ENCODE data around the gene ABHD12.

ABHD12 gene

GRCh38 chr20:25253606-25254275 is 136.9 kb downstream of the ABHD12 start:
- no peak overlapping the region for H3K4me3 ChIP-seq (ENCODE audit: low read depth, low read length)
- no peak for DNase-seq (ENCODE audit: low read depth)
- TF ChIP-seq CTCF (IDR thresholded peaks at IDR 0.05; ENCODE audit: control insufficient read depth, extremely low read depth, insufficient read depth): no peak

GRCh38 chr20:25252686-25253421 is 137.8 kb downstream of the ABHD12 start:
- no peak overlapping the region for H3K4me3 ChIP-seq (ENCODE audit: low read depth, low read length)
- TF ChIP-seq CTCF (IDR thresholded peaks at IDR 0.05; ENCODE audit: control insufficient read depth, extremely low read depth, insufficient read depth): no peak
- DNase-seq (ENCODE audit: low read depth): no peak

- no peak for TF ChIP-seq CTCF (IDR thresholded peaks at IDR 0.05; ENCODE audit: control insufficient read depth, extremely low read depth, insufficient read depth)
- no peak overlapping the region for H3K4me3 ChIP-seq (ENCODE audit: low read depth, low read length)
- DNase-seq (ENCODE audit: low read depth): no peak
These were observed 138.4 kb downstream of the ABHD12 start for GRCh38 chr20:25252230-25252651.

GRCh38 chr20:25251558-25251957 is 139.1 kb downstream of the ABHD12 start:
- DNase-seq (ENCODE audit: low read depth): no peak
- TF ChIP-seq CTCF (IDR thresholded peaks at IDR 0.05; ENCODE audit: control insufficient read depth, extremely low read depth, insufficient read depth): no peak
- no peak overlapping the region for H3K4me3 ChIP-seq (ENCODE audit: low read depth, low read length)

- H3K4me3 ChIP-seq (ENCODE audit: low read depth, low read length): no peak overlapping the region
- TF ChIP-seq CTCF (IDR thresholded peaks at IDR 0.05; ENCODE audit: control insufficient read depth, extremely low read depth, insufficient read depth): no peak
- DNase-seq (ENCODE audit: low read depth): no peak
These were observed 139.6 kb downstream of the ABHD12 start for GRCh38 chr20:25251019-25251418.

- H3K4me3 ChIP-seq (ENCODE audit: low read depth, low read length): peak overlapping the region; percentile 19
- no peak for DNase-seq (ENCODE audit: low read depth)
- no peak for TF ChIP-seq CTCF (IDR thresholded peaks at IDR 0.05; ENCODE audit: control insufficient read depth, extremely low read depth, insufficient read depth)
These were observed 140.1 kb downstream of the ABHD12 start for GRCh38 chr20:25250508-25250907.

Data from LNCaP clone FGC (cell line).